T-helper 17 cell (primary cell): ENCODE results near the gene LRSAM1. TPM values are rescaled to one million over a fixed set of nuclear protein-coding genes. Genes with fewer than 3 reads are reported as not detected.
A peak's percentile ranks its signal among the peaks of the same experiment; 100 is the strongest.

Source experiments
- ATAC-seq: fragments of 150-1000 bp; cut with Tn5 transposase; 2 replicates; pipeline ENCODE4 v1.10.0; 2021; ENCODE audit warnings: mild to moderate bottlenecking, moderate library complexity
- DNase-seq, 3 donors: peaks; one replicate each; pipeline versions ENCODE4 v3.0.0 to v3.0.0-alpha.2; 2020 to 2021
- H3K9me3 ChIP-seq: one replicate; pipeline ENCODE4 v1.7.0; 2013; ENCODE audit warnings: low read length, mild to moderate bottlenecking; ENCODE audit not compliant: control insufficient read depth, poor library complexity, severe bottlenecking
- H3K27ac Mint-ChIP-seq: one replicate; pipeline ENCODE4 v1.8.0; 2022; ENCODE audit warnings: mild to moderate bottlenecking, moderate library complexity, mixed read lengths
- H3K27me3 Mint-ChIP-seq: one replicate; pipeline ENCODE4 v1.8.0; 2022; ENCODE audit warnings: mixed read lengths
- H3K36me3 Mint-ChIP-seq: one replicate; pipeline ENCODE4 v1.8.0; 2022; ENCODE audit warnings: low read depth, mixed read lengths
- H3K4me1 Mint-ChIP-seq: one replicate; pipeline ENCODE4 v1.8.0; 2022; ENCODE audit warnings: mild to moderate bottlenecking, mixed read lengths
- H3K4me3 Mint-ChIP-seq: one replicate; pipeline ENCODE4 v1.8.0; 2022; ENCODE audit warnings: mild to moderate bottlenecking, moderate library complexity, mixed read lengths
- total RNA-seq, 4 donors: library from RNA in 2 of 4; stranded (reverse) in 2 of 4; gene quantifications; one replicate each; pipeline ENCODE4 v1.2.3 and lab custom pipeline; 2022 to 2026

Gene LRSAM1
- total RNA-seq, 2 donors from 2014 or later, result 19.6 to 22.2 TPM

- Mint-ChIP-seq H3K4me3 (no peak overlapping the region), H3K27ac (no peak overlapping the region), H3K36me3 (peaks cover 4% of the 10 kb centered on the region), H3K4me1 (no peaks in the 10 kb centered on the region), H3K27me3 (no peaks in the 10 kb centered on the region)
- DNase-seq, result no peak
- no peak for ATAC-seq
- no peaks in the 10 kb centered on the region for H3K9me3 ChIP-seq
Measured at GRCh38 chr9:127485995-127486394, 34.7 kb downstream of the LRSAM1 start.

- Mint-ChIP-seq H3K36me3 (peaks cover 4% of the 10 kb centered on the region), H3K27ac (no peak overlapping the region), H3K27me3 (no peaks in the 10 kb centered on the region), H3K4me1 (no peaks in the 10 kb centered on the region), H3K4me3 (no peak overlapping the region)
- DNase-seq, result no peak
- no peaks in the 10 kb centered on the region for H3K9me3 ChIP-seq
- ATAC-seq, result no peak
Measured at GRCh38 chr9:127488946-127489345, 37.6 kb downstream of the LRSAM1 start.

- Mint-ChIP-seq H3K4me3 (no peak overlapping the region), H3K27me3 (no peaks in the 10 kb centered on the region), H3K36me3 (peaks cover 4% of the 10 kb centered on the region), H3K4me1 (no peaks in the 10 kb centered on the region), H3K27ac (peak overlapping the region; percentile 59)
- H3K9me3 ChIP-seq, result no peaks in the 10 kb centered on the region
- ATAC-seq, result no peak
- no peak for DNase-seq
Measured at GRCh38 chr9:127489471-127490115, 38.3 kb downstream of the LRSAM1 start.

GRCh38 chr9:127490535-127491230, 39.4 kb downstream of the LRSAM1 start:
- no peak overlapping the region for H3K4me3 Mint-ChIP-seq
- peak overlapping the region; percentile 59 for H3K27ac Mint-ChIP-seq
- DNase-seq (no peak), ATAC-seq (no peak)
- H3K9me3 ChIP-seq, result no peaks in the 10 kb centered on the region
- H3K27me3 Mint-ChIP-seq, result no peaks in the 10 kb centered on the region
- peaks cover 4% of the 10 kb centered on the region for H3K36me3 Mint-ChIP-seq
- H3K4me1 Mint-ChIP-seq, result no peaks in the 10 kb centered on the region

- Mint-ChIP-seq H3K4me1 (no peaks in the 10 kb centered on the region), H3K27me3 (no peaks in the 10 kb centered on the region), H3K4me3 (no peak overlapping the region), H3K36me3 (peaks cover 2% of the 10 kb centered on the region), H3K27ac (no peak overlapping the region)
- DNase-seq (no peak), ATAC-seq (no peak)
- no peaks in the 10 kb centered on the region for H3K9me3 ChIP-seq
Measured at GRCh38 chr9:127491516-127491915, 40.2 kb downstream of the LRSAM1 start.

- no peak overlapping the region for H3K4me3 Mint-ChIP-seq
- H3K9me3 ChIP-seq, result no peaks in the 10 kb centered on the region
- no peak overlapping the region for H3K27ac Mint-ChIP-seq
- DNase-seq (no peak), ATAC-seq (no peak)
- H3K4me1 Mint-ChIP-seq, result no peaks in the 10 kb centered on the region
- no peaks in the 10 kb centered on the region for H3K27me3 Mint-ChIP-seq
- H3K36me3 Mint-ChIP-seq, result peaks cover 3% of the 10 kb centered on the region
Measured at GRCh38 chr9:127492616-127493015, 41.3 kb downstream of the LRSAM1 start.

GRCh38 chr9:127493592-127494303, 42.4 kb downstream of the LRSAM1 start:
- no peaks in the 10 kb centered on the region for H3K27me3 Mint-ChIP-seq
- peaks cover 3% of the 10 kb centered on the region for H3K36me3 Mint-ChIP-seq
- H3K4me1 Mint-ChIP-seq, result no peaks in the 10 kb centered on the region

GRCh38 chr9:127494304-127494702, 43.0 kb downstream of the LRSAM1 start:
- Mint-ChIP-seq H3K4me1 (no peaks in the 10 kb centered on the region), H3K4me3 (no peak overlapping the region), H3K27me3 (no peaks in the 10 kb centered on the region), H3K27ac (no peak overlapping the region), H3K36me3 (peaks cover 3% of the 10 kb centered on the region)
- no peak for ATAC-seq
- DNase-seq, result no peak
- H3K9me3 ChIP-seq, result no peaks in the 10 kb centered on the region

More at GRCh38 chr9:127493592-127494303, 42.4 kb downstream of the LRSAM1 start:
- no peak for ATAC-seq
- no peaks in the 10 kb centered on the region for H3K9me3 ChIP-seq
- no peak overlapping the region for H3K4me3 Mint-ChIP-seq
- no peak for DNase-seq
- H3K27ac Mint-ChIP-seq, result no peak overlapping the region

- Mint-ChIP-seq H3K4me3 (no peak overlapping the region), H3K27ac (peak overlapping the region; percentile 75), H3K4me1 (no peaks in the 10 kb centered on the region), H3K27me3 (no peaks in the 10 kb centered on the region), H3K36me3 (peaks cover 3% of the 10 kb centered on the region)
- DNase-seq, result no peak
- no peaks in the 10 kb centered on the region for H3K9me3 ChIP-seq
- no peak for ATAC-seq
Measured at GRCh38 chr9:127495884-127496555, 44.7 kb downstream of the LRSAM1 start.

GRCh38 chr9:127496974-127497373, 45.7 kb downstream of the LRSAM1 start:
- ATAC-seq (no peak), DNase-seq (no peak)
- no peaks in the 10 kb centered on the region for H3K27me3 Mint-ChIP-seq
- H3K4me3 Mint-ChIP-seq, result no peak overlapping the region
- peaks cover 3% of the 10 kb centered on the region for H3K36me3 Mint-ChIP-seq
- no peaks in the 10 kb centered on the region for H3K4me1 Mint-ChIP-seq
- no peak overlapping the region for H3K27ac Mint-ChIP-seq
- no peaks in the 10 kb centered on the region for H3K9me3 ChIP-seq

GRCh38 chr9:127497656-127498290, 46.5 kb downstream of the LRSAM1 start:
- Mint-ChIP-seq H3K36me3 (peaks cover 3% of the 10 kb centered on the region), H3K4me3 (no peak overlapping the region), H3K27ac (no peak overlapping the region), H3K4me1 (no peaks in the 10 kb centered on the region), H3K27me3 (no peaks in the 10 kb centered on the region)
- no peaks in the 10 kb centered on the region for H3K9me3 ChIP-seq
- no peak for DNase-seq
- no peak for ATAC-seq

GRCh38 chr9:127498298-127498697, 47.0 kb downstream of the LRSAM1 start:
- H3K4me1 Mint-ChIP-seq, result no peaks in the 10 kb centered on the region
- no peak overlapping the region for H3K4me3 Mint-ChIP-seq
- no peak for DNase-seq
- no peak for ATAC-seq
- H3K36me3 Mint-ChIP-seq, result peaks cover 3% of the 10 kb centered on the region
- H3K9me3 ChIP-seq, result no peaks in the 10 kb centered on the region
- H3K27ac Mint-ChIP-seq, result no peak overlapping the region
- H3K27me3 Mint-ChIP-seq, result no peaks in the 10 kb centered on the region

- Mint-ChIP-seq H3K27me3 (no peaks in the 10 kb centered on the region), H3K4me1 (no peaks in the 10 kb centered on the region), H3K36me3 (peaks cover 3% of the 10 kb centered on the region), H3K27ac (peak overlapping the region; percentile 11), H3K4me3 (no peak overlapping the region)
- DNase-seq, result no peak
- no peaks in the 10 kb centered on the region for H3K9me3 ChIP-seq
- no peak for ATAC-seq
Measured at GRCh38 chr9:127500399-127500798, 49.1 kb downstream of the LRSAM1 start.
